Superior temporal gyrus (tissue), 1 donor: ENCODE results near the gene UBASH3B.

Source experiments
- DNase-seq: peaks from one replicate; pipeline ENCODE4 v3.0.0-alpha.2; 2016; ENCODE audit errors: extremely low spot score

Gene UBASH3B

DNA sequence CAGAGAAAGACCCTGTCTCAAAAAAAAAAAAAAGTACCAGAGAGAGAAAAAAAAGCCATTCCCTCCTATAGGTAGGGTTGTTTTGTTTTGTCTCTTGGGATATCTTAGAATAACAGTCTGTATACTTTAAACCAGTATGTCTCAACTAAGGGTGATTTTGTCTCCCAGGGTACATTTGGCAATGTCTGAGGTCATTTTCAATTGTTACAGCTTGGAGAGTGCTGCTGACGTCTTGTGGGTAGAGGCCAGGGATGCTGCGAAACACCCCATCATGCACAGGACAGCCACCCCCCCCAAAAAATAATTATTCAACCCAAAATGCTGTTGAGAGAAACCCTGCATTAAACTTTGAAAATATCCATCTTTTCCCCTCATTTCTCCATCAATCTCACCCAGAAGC is 126.7 kb downstream of the UBASH3B start:
- DNase-seq = no peak

DNA sequence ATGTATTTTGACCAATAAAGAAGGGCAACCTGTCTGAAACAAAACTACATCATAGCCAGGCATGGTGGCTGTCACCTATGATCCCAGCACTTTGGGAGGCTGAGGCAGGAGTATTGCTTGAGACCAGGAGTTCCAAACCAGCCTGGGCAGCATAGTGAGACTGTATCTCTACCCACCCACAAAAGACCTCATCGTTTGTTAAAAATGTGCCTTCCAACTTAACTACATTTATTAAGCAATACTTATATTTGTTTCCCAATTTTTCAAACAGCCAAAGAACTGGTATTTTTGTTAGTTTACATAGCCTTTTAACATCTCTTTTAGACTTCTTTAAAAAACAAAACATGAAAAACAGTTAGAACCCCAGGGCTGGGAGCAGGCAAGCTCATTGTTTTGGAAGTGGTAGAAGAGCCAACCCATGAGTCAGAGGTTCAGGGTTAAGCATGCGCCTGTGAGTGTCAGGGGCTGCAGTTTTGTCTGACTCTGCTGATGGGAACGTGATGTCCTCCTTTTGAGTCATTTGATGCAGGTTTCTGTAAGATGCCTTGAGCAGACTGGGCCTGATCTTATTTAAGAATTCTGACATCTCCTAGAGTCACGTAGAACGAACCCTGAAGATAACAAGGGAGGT is 128.9 kb downstream of the UBASH3B start:
- DNase-seq = no peak

DNA sequence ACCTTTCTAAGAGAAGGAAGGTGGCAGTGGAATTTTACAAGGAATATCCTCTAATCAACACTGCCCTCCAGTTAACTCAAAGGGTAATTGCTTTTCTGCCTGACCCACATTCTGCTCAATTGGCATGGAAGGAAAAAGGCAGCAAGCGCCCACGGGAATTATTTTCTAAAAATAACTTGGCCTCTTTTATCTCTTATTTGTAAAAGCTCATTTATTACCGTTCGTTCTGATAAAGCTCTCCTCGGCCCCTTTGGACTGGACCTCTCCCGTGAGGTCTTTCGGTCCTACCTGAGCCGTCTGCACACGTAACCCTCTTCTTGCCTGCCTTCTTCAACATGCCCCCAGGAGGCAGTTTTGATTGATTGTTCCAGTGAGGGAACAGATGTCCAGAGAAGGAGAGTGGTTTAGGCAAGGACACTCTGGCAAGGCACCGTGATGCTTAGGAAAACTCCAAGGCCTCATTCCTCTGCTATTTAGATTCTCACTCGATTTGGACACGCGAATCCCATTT is 129.6 kb downstream of the UBASH3B start:
- no peak for DNase-seq

DNA sequence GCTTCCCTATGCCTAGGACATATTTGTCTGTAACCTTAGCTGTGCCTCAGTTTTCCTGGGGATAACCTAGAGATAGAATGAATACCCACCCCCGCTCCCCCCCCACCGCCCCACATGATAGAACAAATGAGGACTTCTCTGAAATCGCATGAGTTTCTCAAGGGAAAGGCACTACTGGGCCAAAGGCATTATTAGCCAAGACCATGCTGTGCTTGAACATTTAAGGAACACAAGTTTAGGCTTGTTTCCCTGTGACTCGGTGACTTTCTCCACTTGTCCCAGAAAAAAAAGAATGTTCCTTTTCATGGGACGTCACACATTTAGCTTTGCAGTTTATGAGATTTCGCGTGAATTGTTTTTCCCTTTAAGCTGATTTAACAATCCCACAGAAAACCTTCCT is 131.4 kb downstream of the UBASH3B start:
- no peak for DNase-seq

DNA sequence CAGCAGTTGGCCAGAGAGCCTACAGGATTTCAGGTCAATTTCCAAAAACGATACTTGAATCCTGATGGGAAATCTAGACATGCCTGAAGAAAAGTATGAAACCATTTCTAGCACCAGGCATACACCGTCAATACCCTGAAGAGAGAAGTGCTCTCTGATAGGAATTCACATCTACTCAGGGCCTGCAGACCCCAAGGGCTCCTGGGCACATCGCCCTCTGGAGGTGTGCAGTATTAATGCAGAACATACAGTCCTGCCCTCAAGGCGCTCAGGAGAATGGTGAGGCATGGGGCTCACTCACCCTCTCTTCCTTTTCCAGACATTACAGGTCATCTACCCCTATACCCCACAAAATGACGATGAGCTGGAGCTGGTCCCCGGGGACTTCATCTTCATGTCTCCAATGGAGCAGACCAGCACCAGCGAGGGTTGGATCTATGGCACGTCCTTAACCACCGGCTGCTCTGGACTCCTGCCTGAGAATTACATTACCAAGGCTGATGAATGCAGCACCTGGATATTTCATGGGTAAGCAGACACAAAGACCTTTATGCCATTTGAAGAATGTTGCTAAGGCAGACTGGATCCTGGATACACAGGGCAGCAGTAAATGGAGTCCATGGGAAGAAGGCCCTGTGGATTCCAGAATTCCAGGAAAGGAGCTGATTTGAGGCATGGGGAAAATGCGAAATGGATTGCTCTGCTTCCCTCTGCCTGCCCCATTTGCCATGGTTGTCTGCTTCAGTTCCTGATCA is 133.4 kb downstream of the UBASH3B start:
- DNase-seq = no peak

DNA sequence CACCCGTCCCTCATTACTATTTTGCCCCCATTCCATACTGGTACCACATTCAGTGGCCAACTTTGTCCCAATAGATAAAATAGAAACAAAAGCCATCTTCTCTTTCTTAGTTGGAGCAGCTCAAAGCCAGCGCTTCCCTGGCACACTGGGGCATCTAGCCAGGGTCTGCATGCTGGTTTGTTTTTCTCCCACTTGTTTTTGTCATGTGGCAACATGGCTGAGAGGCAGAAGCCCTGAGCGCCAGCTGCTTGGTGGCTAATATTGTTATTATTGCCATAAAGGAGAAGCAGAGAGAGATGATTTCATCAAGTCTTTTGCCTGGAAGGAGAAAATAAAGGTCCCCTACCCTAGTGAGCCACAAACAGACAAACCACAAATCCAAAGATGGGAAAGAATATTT is 134.4 kb downstream of the UBASH3B start:
- DNase-seq = no peak

DNA sequence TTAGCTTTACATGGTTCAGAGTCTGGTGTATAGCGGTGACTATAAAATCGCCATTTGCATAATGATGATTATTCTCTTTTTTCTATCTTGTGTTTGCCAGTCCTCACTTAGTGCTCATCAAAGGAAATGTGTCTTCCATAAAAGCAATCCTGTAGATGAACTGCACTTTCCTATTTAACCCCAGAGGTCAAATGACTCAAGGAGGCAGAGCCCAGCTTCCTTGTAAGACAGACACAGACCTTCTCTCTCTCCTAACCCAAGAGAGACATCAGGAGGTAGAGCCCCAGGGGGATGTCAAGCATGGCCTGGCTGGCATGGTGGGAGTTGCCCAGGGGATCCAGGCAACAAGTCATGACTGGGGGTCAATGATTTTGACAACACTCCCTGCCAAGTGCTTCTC is 135.9 kb downstream of the UBASH3B start:
- DNase-seq = no peak

DNA sequence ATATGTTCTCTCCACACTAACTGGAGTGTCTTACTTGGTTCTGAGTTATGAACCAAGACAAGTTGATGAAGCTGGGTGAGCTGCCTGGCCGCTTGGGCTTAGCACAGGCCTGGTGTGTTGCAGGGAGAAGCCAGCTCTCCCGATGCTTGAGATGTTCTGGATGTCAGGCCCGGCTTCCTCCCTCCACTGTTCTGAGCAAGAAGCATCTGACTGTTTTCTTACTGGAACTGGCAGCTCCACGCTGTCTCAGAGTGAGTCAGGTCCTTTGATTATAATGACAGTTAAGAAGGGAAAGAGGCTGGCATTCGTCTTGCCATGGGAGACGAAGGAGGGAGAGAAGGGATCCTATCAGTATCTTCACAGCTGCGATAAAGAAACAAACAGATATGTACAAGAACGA is 136.3 kb downstream of the UBASH3B start:
- no peak for DNase-seq

DNA sequence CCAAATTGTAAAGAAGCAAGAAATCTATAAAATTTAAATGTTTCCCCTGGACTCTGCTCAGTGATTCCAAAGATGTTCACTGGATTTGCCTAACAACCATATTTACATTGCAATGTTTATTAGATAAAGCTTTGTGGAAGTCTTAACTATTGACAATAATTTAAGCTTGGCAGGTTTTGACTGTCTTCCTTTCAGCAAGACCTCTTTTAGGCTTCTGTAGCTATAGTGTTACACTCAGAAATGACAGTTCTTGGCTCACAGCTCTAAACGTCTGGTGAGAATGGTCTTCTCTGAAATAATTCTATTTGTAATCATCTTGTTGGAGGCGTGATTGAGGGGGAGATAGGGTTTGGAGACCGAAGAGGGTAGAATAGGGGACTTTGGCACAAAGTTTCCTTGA is 138.0 kb downstream of the UBASH3B start:
- no peak for DNase-seq

DNA sequence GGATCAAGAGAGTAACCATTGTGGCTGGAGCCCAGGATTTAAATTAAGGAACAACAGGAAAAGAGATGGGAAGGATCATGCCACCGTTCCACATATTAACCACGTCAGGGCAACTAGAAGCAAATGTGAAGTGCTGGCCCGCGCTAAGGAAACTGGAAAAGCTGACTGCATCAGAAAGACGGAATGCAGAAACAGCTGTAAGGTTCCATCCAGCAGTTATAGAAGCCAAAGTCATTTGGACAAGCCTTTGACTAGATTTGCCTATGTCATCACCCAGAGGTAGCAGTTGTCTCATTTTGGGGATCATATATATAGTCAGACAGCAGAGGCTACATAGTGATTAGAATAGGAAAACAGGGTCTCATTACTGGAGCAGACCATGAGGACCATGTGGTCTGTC is 139.8 kb downstream of the UBASH3B start:
- DNase-seq = no peak

DNA sequence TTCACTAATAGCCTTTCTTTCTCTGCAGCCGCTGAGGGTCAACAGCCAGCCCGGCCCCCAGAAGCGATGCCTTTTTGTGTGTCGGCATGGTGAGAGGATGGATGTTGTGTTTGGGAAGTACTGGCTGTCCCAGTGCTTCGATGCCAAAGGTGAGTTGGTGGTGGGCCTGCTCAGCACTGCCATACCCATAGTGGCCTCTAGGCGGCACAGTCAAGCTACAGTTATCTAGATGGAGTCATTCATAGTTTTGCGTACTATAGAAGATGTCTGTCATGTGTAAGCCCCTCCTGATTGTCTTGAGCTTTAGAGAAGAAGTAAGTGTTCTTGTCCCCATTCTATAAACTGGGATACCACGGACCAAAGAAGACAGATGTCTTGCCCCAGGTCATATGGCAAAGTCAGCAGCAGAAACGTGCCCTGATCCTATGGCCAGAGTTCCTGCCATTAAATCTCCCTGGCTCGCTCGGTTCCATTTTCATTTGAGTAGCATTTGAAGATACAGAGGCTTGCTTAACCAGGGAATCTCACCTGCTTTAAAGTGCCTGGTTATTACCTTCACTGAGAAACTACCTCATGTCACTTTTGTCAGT is 140.7 kb downstream of the UBASH3B start:
- no peak for DNase-seq

DNA sequence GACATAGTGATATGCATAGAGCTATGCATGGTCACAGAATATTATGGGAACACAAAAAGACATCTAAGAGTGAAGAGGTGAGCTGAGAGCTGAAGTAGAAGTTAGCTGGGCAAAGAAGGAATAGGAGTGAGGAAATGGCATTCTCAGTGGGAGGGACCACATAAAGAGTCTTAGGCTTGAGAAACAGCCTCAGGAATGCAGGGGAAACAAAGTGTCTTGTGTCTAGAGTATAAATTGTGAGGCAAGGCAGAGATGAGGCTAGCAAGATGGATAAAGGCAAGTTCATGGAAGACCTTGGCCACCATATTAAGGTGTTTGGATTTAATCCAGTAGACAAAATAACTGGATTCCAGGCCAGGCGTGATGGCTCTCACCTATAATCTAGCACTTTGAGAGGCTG is 142.1 kb downstream of the UBASH3B start:
- no peak for DNase-seq

DNA sequence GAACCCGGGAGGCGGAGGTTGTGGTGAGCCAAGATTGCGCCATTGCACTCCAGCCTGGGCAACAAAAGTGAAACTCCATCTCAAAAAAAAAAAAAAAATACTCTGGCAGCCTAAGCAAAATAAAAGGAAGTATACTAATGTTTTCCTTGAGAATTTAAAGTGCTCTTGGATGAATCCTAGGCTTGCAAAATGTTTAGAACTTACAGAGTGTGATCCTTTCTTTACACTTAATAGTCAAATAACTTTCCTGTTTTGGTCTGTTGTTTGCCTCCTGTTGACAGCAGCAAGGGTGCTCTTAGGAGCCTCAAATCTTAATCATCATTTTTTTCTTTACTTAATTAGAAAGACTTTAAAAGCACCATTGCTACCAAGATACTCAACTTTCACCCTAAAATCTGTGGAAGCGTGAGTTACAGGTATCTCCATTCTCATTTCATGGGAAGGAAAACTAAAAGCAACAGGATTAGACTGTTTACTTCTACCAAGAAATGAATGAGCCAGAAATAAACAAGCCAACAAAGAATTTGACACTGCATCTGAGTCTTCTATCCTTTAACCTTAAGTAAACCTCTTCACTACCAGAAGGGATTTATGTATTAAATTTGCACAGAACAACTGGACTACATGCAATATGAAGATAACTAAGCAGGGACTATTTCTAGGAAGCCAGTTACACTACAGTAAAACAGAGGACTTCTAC is 144.0 kb downstream of the UBASH3B start:
- DNase-seq = no peak

DNA sequence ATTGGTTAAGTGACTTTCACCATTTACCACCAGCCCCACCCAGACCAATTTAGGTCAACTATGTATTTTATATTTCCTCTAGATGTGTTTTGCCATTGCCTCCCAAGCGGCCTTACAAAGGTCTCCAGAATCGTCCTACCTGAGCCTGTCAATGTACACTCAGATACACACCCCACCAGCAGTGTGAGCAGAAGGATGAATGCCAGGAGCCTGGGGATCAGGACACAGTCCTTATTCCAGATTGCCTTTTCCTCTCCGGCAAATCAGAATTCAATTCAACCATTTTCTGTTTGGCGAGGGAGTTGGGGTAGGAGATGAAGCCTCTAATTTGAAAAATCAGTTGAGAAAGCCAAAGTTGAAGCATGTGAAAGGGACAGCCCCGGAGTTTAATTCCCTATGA is 147.4 kb downstream of the UBASH3B start:
- DNase-seq = no peak

DNA sequence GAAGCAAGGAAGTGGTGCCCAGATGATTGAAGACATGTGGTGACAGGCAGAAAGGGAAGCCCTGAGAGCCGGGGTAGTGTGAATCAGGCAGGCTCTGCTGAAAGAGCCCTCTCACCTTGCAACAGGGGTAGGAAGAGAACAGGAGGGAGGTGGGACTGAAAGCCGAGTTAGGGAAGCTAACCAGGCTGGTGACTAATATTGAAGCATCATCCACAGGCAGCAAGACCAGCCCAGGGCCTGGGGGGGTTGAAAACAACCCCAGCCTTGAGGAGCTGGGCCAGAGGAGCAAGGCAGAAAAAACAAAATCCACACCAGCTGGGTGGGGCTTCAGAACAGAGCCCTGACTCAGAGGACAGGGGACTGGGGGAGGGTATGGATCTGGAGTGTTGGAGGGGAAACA is 147.8 kb downstream of the UBASH3B start:
- DNase-seq = no peak

DNA sequence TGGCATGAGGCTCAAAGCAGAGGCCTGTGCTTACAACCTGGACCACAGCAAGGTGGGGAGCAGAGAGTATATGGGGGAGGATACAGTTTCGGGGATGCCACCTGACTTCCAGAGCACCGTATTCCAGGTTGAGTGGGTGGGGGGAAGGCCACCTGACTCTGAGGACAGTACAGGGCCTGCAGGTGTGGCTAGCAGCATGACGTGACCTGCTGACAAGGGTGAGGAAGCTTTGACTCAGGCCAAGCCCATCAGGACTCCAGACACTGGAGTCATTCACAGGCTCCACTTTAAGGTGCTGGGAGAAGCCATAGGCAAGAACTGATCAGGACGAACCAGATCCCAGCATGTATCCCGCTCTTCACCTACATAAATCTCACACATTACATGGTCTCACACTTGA is 148.2 kb downstream of the UBASH3B start:
- DNase-seq = no peak

DNA sequence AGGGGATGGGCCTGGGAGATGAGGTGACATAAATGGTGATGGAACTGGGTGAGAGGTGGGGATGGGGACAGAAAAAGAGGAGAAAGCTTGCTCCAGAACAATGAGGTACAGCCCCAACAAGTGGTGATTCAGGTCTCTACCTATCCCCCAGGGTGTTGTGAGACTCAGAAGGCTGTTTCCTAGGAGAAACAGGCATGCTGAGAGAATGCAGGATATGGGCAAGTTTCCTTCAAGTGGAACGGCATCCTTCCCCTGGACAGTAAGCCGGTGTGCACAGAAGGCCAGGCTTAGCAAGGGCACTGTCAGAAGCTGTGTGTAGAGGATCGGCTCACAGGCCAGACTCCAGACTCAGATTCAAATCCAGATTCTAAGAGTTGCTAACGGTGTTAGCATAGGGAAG is 148.6 kb downstream of the UBASH3B start:
- no peak for DNase-seq

DNA sequence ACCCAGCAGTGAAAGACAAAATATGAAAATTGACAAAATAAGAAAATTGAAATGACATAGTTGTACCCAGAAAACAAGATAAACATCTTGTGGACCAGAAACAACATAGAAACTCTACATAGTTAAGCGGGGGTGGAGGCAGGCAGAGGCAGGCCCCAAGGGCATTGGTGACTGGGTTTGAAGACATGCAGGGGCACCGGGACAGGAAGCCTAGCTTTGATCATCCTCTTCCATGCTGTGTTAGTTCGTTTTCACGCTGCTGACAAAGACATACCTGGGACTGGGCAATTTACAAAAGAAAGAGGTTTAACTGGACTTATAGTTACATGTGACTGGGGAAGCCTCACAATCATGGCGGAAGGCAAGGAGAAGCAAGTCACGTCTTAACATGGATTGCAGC is 149.3 kb downstream of the UBASH3B start:
- no peak for DNase-seq

DNA sequence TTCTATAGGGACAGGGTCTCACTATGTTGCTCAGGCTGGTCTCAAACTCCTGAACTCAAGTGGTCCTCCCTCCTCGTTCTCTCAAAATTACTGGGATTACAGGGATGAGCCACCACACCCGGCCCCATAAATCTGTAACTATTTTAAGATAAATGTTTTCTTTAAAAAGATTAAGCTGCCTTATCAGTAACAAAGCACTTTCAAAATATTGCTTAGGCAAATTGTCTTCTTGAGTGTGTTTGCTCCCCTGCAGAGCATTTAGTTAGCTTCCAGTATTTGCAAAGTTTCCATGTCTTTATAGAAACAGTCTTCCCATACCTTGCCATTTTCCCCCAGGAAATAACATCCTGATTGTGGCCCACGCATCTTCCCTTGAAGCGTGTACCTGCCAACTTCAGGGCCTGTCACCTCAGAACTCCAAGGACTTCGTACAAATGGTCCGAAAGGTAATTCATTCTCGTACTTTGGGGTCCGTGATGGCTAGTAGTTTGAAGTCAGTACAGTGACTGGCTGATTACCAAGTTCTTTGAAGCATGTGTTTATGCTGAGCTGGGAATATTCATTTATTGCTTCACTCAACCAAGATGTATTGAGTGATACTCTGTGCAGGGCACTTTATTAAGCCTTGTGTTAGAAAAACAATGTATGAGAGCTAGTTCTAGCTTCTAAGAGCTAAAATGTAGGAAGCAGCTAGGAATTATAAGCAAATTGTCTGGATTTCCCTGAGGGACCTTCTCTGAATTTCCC is 152.4 kb downstream of the UBASH3B start:
- DNase-seq = no peak

DNA sequence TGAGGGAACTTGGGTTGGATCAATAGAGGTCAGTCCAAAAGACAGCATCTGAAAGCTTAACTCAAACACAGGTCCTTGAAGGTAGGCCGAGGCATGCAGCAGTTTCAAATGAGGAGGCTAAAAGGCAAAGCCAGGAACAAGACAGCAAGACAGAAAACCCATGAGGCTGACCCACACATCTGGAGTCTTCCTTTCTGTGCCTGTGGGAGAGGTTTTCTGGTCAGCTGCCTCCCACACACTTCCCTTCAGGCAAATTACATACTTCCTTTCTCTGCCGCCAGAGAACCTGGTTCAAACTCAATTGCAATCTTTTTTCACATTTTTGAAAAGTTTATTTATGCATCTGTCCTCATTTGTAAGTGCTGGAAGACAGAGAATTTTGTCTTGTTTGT is 153.0 kb downstream of the UBASH3B start:
- DNase-seq = no peak

DNA sequence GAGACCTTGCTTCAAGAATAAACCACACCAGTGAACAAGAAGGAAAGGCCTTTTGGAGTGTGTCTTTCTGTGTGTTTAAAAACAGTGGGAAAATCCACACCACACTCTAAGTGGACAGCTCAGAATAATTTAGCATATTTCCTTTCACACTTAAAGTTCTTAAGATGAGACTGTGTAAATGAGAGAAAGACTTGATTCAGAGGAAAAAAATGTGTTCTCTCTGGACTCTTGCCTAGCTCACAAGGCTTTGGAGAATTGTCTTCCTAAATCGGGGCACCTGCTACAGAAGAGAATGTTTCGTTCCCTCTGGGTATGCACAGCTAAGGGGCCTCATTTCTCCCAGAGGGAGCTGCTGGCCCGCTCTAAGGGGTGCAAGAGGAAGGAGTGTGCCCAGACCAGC is 154.3 kb downstream of the UBASH3B start:
- DNase-seq = peak; percentile 49

DNA sequence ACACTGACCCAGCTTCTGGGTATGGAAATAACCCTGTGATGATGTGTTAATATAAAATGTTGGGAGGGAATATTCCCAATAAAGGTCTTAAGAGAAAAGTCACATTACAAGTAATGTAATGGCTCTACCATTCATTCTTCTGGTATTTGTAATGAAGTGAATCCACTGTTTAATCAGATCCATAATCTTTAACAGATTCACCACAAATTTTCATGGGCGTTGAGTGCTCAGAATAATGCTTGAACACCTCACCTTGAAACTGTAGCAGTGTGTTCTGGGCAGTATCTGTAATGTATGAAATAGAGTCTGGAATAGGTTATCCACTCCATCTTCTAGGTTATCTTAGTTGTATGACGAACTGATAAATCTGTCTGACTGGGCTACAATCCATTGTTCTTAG is 156.2 kb downstream of the UBASH3B start:
- no peak for DNase-seq
